ENCODE results near the gene VAPA. TPM values are rescaled to one million over a fixed set of nuclear protein-coding genes. Genes with fewer than 3 reads are reported as not detected.
A peak's percentile ranks its signal among the peaks of the same experiment; 100 is the strongest.

VAPA gene
- total and polyA plus RNA-seq, 7 donors, result 181 to 336 (median 263) TPM

- no peaks in the 10 kb centered on the region for H3K36me3 ChIP-seq
- H3K4me3 ChIP-seq, result peak overlapping the region; percentile 89 to 95 (median 90)
- H3K9me3 ChIP-seq, result no peaks in the 10 kb centered on the region
- intact Hi-C loops (cut with DNase I), result loop anchor here (5.0 to 10.0 kb wide), 4 partner anchors 111 to 338 kb away; partner anchors contain the start of genes PPP4R1 and RAB31
- H3K4me1 ChIP-seq, result peaks cover 0 to 35% (median 28%) of the 10 kb centered on the region in 4 donors
- H3K27me3 ChIP-seq, result no peaks in the 10 kb centered on the region
- WGBS, 2 donors, result 4 to 7% methylated on average over 12 of the region's 12 CpGs
- TF ChIP-seq CTCF (IDR thresholded peaks at IDR 0.05) (no peak), POLR2AphosphoS5 (IDR thresholded peaks at IDR 0.05) (peak in 1 of 4 donors; percentile 23), POLR2A (IDR thresholded peaks at IDR 0.05) (peak in 1 of 2 donors; percentile 37)
- DNase-seq, result no peak
- H3K27ac ChIP-seq, result peak overlapping the region; percentile 98 to 100 (median 100)
Measured at GRCh38 chr18:9913151-9913525, 678 bp upstream of the VAPA start.

- peak overlapping the region; percentile 89 to 95 (median 90) for H3K4me3 ChIP-seq
- H3K4me1 ChIP-seq, result peaks cover 0 to 46% (median 40%) of the 10 kb centered on the region in 4 donors
- intact Hi-C loops (cut with DNase I), result loop anchor here (2.0 to 10.0 kb wide), 5 partner anchors 59 to 339 kb away; partner anchors contain the start of genes PPP4R1 and RAB31
- no peaks in the 10 kb centered on the region for H3K9me3 ChIP-seq
- H3K27me3 ChIP-seq, result no peaks in the 10 kb centered on the region
- no peaks in the 10 kb centered on the region for H3K36me3 ChIP-seq
- 1% methylated on average over 35 of the region's 35 CpGs for WGBS, 2 donors
- DNase-seq, result no peak
- peak overlapping the region; percentile 98 to 100 (median 100) for H3K27ac ChIP-seq
- no peak for TF ChIP-seq EP300 (IDR thresholded peaks at IDR 0.05)
- TF ChIP-seq CTCF (IDR thresholded peaks at IDR 0.05), result no peak
Measured at GRCh38 chr18:9914334-9914583, 443 bp downstream of the VAPA start.

DNA sequence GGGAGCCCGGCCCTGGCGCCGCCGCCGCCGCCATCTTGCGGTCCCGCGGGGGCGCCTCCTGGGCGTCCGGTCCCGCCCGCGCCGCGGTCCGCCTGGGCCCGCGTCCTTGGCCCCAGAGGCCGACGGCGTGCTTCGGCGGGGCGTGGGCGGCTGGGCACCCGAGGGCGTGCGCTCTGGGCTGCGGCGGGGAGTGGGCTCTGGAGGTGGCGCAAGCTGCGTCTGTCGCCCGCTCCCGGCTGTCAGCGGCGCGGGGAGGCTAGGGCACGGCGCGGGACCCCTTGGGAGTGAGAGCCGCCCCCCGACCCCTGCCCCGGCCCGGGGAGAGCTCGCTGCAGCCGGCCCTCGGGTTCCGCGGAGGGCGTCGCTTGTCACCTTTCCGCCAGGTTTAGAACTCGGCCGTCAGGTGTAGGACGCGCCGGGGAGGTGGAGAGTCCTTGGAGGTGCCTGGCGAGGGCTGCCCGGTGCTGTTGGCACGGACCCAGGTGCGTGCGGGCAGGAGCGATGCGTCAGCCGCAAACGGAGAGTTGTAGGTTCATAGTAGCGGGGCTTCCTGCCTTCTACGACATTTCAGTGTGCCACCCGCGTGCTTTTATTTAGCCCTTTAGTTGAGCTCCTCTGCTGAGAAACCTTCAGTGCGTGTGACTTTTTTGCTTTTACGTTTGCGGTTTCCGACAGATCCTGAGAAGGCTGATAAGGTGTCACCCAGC lies 921 bp downstream of the VAPA start:
- intact Hi-C loops (cut with DNase I), result loop anchor here (2.0 to 10.0 kb wide), 5 partner anchors 60 to 340 kb away; partner anchors contain the start of genes PPP4R1 and RAB31
- H3K27me3 ChIP-seq, result no peaks in the 10 kb centered on the region

DNA sequence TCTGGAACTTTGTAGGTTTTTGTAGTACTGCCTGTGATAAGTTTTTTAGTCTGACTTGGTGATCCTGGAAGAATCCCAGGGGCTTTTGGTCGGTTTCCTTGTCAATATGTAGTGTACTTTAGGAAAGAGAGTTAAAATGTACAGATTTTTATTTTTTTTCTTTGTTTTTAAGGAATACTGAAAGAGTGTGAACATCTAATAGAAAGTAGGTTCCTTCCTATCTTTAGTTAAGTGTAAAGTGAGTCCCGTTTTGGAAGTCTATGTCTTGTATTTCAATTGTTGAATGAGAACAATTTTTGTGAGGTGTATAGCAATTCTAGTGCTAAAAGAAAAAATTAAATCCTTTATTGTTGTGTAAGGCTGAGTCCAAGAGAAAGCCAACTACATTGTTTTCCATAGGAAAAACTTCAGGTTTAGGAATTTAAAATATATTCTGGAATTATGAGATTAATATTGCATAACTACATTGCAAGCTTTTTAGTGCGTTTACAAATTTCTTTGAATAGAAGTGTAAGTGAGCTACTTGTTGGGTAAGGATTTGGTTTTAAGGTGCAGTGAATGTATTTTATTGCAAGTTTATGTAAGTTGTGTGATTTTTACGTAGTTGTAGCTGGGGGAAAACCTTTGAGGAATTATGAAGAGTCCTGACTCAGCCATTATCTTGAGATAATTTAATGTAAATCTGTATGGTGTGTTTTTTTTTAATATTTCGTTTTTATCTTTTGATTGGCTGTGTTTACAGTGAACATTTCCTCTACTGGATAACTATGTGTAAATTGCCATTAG lies 1.7 kb downstream of the VAPA start:
- Histone ChIP-seq H3K36me3 (no peaks in the 10 kb centered on the region), H3K27ac (peak overlapping the region; percentile 98 to 100 (median 100)), H3K4me1 (peaks cover 0 to 58% (median 51%) of the 10 kb centered on the region in 4 donors), H3K9me3 (no peaks in the 10 kb centered on the region), H3K4me3 (peak overlapping the region; percentile 89 to 95 (median 90)), H3K27me3 (no peaks in the 10 kb centered on the region)
- 2 to 11% methylated on average over 5 of the region's 5 CpGs for WGBS, 2 donors
- no peak for DNase-seq
- intact Hi-C loops (cut with DNase I), result loop anchor here (2.0 to 10.0 kb wide), 2 partner anchors 61 to 341 kb away; no protein-coding TSS in a partner anchor
- no peak for TF ChIP-seq EP300 (IDR thresholded peaks at IDR 0.05)
- TF ChIP-seq CTCF (IDR thresholded peaks at IDR 0.05), result no peak
- TF ChIP-seq POLR2AphosphoS5 (IDR thresholded peaks at IDR 0.05), result no peak

More for the DNA sequence above, 921 bp downstream of the VAPA start:
- no peaks in the 10 kb centered on the region for H3K9me3 ChIP-seq
- DNase-seq, result peak; percentile 84
- peak overlapping the region; percentile 89 to 95 (median 90) for H3K4me3 ChIP-seq
- WGBS, 2 donors, result 0% methylated on average over 77 of the region's 77 CpGs
- TF ChIP-seq POLR2A (IDR thresholded peaks at IDR 0.05), result no peak
- TF ChIP-seq CTCF (IDR thresholded peaks at IDR 0.05), result no peak
- peak; percentile 25 to 70 (median 64) for TF ChIP-seq POLR2AphosphoS5 (IDR thresholded peaks at IDR 0.05)
- no peak for TF ChIP-seq EP300 (IDR thresholded peaks at IDR 0.05)
- peaks cover 0 to 51% (median 43%) of the 10 kb centered on the region in 4 donors for H3K4me1 ChIP-seq
- H3K27ac ChIP-seq, result peak overlapping the region; percentile 98 to 100 (median 100)
- H3K36me3 ChIP-seq, result no peaks in the 10 kb centered on the region

Data from sigmoid colon (tissue), 7 donors.